Fibroblast of the conjunctiva (primary cell): ENCODE data around the gene IFNA4.

ENCODE experiments used
- DNase-seq: peaks from one replicate; pipeline ENCODE4 v3.0.0-alpha.2; 2010; ENCODE audit warnings: low read depth

IFNA4 gene

DNA sequence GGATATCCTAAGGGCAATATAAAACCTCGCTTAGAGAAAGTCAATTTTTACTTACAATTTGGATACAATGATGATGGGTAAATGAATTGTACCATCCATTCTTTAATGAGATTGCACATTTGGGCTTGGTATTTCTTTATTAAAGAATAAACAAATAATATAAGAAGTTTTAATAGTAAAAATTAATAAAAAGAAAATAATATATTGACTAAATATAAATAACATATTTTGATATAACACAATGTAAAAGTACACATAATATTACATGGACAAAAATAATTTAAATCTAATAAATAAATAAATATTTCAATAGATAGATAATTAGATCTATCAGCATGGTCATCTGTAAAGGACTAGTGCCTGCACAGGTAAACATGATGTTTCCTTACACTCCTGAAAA is 21.9 kb downstream of the IFNA4 start:
- no peak for DNase-seq

DNA sequence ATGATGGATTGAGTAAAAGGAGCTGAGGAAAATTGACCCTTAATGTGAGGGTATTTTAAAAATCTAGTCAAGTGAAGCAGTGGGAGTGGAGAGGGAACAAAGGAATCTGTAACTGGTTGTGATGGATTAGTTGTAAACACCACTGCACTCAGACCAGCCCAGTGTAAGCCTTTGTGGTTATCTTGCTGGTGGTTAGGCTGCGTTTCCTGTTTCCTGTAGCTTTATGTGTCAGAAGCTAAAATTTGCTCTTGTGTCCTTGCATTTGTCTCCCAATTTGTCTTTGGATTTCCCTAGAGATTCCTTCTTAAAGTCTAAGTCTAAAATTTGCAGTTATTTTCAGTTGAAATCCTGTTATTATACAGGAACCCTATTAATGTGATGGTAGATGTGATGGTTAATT is 27.2 kb downstream of the IFNA4 start:
- no peak for DNase-seq

DNA sequence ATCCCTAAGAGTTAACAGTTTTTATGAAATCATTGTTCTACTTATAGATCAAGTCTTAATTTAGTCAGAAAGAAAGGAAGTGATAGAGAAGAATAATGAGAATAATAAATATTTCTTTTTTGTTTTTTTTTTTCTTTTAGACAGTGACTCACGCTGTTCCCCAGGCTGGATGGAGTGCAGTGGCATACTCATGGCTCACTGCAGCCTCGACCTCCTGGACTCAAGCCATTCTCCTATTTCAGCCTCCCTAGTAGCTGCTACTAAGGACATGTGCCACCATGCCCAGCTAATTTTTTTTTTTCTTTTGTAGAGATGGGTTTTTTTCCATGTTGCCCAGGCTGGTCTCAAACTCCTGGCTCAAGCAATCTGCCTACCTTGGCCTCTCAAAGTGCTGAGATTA is 31.9 kb downstream of the IFNA4 start:
- DNase-seq, result no peak

DNA sequence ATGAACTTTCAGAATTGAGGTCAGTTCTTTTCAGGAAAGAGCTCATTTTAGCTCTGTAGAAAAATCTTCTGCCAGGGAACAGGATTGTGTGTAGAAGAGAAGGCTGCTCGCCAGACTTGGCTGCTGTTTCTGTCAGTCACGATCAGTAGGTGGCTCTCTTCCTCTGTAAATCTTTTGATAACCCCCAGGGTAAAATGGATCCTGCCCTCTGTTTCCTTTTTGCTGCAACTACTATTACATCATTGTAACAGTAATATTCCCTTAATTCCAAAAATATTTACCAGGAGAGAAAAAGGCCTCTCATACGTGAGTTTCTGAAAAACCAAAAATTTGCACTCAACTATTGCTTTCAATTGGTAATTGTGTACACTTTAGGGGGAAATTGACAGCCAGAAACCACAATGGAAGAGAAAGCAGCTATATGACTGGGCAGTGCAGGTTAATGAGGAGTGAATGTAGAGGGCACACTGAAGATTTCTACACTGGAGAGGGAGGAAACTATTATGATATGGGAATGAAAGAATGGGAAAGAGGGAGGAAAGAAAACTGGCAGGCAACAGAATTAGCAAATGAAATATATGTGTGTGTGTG is 33.3 kb downstream of the IFNA4 start:
- DNase-seq, result no peak

DNA sequence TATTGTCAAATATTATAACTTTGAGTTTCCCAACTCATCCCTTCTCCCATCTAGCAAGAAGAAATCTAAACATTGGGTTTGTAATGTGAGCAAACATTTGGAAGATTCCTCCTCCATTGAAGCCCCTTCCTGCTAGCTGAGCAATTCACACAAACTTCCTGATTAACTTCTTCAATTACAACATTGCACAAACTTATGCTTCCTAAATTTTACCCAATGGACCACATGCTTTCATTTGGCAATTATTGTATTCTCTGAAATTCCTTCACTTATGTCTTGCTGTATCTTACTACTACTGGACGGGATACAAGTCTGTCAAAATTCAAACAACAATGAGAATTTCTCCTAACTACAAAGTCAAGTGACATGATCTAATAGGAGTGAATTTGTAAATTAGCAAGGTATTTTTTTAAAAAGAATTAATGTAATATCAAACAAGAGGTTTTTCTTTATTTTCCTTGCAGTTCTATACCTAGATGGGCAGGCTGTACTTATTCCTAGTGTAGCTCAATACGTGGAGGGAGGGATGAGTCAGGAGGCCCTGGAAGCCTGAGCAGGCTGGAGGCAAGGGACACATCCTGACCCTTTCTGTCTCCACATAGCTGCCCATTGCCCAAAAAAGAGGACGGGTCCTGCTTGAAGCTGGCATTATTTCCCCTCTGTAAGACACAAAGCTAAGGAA is 33.9 kb downstream of the IFNA4 start:
- DNase-seq, result no peak

DNA sequence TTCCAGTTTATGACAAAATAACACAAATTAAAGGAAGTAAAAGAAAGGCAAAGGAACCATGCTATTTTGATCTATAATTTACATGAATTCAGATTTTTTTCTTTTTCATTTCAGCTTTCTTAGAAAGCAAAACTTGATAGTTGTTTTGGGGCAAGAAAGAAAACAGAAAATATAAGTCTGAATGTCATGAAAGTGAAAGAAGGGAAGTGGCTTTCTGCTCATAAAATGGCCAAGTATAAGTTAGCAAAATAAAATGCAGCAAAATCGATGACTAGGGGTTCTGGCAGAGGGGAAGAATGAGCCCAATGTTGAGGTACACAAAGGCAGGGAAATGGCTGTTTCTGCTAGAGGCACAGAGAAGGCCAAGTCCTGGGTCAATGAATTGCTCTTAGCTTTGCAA is 42.8 kb downstream of the IFNA4 start:
- no peak for DNase-seq

DNA sequence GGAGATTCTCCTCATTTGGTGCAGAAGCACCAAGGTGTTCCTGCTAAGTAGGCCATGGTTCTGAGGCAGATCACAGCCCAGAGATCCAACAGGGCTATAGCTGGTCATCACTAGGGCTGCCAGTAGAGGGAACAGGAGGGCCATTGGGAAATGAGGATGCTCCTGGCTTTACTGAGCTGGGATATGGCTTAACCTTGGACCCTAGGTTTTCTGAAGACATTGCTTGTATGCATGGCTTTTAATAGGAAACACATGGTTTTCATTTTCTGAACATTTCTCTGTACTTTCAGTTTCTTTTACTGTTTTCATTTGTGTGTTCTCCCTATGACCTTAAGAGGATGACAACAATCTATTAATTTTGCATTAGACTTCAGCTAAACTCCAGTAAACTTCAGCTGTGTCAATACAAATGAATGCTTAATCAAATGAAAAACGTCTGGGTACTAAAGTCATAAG is 45.9 kb downstream of the IFNA4 start, which contains the start of gene IFNW1:
Gene IFNW1 (minus strand): TSS at position 406 of the 456 bp plus-strand sequence. CDS start 262 bp downstream, at position 144.
- DNase-seq, result no peak

DNA sequence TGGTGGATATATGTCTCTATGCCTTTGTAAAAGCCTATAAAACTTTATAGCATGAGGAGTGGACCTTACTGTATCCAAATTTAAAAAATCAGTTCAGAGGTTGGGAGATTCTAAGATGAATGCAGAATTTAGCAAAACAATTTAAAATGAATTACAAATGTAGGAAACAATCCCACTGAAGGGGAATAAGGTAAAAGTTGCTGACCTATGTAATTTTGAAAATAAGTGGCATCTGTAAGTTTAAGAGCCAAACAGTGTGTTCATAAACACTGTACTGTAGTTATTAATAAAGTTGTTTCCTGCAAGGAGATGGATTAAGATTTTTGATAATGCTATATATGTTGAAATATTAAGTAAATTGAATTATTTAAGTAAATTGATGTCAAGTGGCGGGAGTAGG is 50.4 kb downstream of the IFNA4 start:
- DNase-seq, result no peak
